Measurements from ENCODE around the gene DNAH5. TPM values are rescaled to one million over a fixed set of nuclear protein-coding genes. Genes with fewer than 3 reads are reported as not detected.
"Not testable (repeated sequence)": the region's sequence is repeated elsewhere in the genome, so short reads cannot be mapped to it uniquely, and the experiment has no call there.

DNAH5 gene
- total RNA-seq, 2 donors from 2014 or later: 0.14 to 0.68 TPM

DNA sequence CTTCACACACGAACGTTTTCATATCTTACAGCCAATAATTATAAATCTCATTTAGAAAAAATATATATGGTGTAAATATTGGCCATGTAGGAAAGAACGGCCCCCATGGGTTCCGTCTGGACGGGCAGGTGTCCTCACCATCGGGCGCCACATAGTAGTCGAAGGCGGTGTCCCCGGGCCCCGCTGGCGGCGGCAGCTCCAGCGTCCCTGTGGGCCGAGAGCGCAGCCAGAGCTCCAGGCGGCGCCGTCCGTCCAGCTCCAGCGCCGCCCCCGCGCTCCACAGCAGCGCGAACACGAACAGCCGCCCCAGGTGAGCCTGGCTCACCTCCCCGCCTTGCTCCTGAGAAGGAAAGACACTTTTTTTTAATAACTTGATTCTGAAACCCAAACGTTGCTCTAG is 134.6 kb downstream of the DNAH5 start:
- Histone ChIP-seq H3K9me3 (no peaks in the 10 kb centered on the region), H3K27me3 (replicated peaks; ENCODE audit: insufficient read depth) (no peaks in the 10 kb centered on the region), H3K4me1 (ENCODE audit: control insufficient read depth in 1 of 2, low read depth in 2 of 2) (no peaks in the 10 kb centered on the region), H3K36me3 (no peaks in the 10 kb centered on the region), H3K27ac (no peak overlapping the region), H3K4me3 (no peak overlapping the region)
- no peak for TF ChIP-seq CTCF (IDR thresholded peaks at IDR 0.05)
- ATAC-seq (ENCODE audit: insufficient number of reproducible peaks, low FRiP score, low read depth) (no peak), DNase-seq (ENCODE audit: low spot score) (no peak)

- Histone ChIP-seq H3K27me3 (replicated peaks; ENCODE audit: insufficient read depth) (no peaks in the 10 kb centered on the region), H3K27ac (no peak overlapping the region), H3K9me3 (no peaks in the 10 kb centered on the region), H3K36me3 (no peaks in the 10 kb centered on the region), H3K4me1 (ENCODE audit: control insufficient read depth in 1 of 2, low read depth in 2 of 2) (no peaks in the 10 kb centered on the region), H3K4me3 (no peak overlapping the region)
- ATAC-seq (ENCODE audit: insufficient number of reproducible peaks, low FRiP score, low read depth): no peak
- no peak for DNase-seq (ENCODE audit: low spot score)
- TF ChIP-seq CTCF (IDR thresholded peaks at IDR 0.05): no peak
Measured at GRCh38 chr5:13804336-13804735, 140.2 kb downstream of the DNAH5 start.

DNA sequence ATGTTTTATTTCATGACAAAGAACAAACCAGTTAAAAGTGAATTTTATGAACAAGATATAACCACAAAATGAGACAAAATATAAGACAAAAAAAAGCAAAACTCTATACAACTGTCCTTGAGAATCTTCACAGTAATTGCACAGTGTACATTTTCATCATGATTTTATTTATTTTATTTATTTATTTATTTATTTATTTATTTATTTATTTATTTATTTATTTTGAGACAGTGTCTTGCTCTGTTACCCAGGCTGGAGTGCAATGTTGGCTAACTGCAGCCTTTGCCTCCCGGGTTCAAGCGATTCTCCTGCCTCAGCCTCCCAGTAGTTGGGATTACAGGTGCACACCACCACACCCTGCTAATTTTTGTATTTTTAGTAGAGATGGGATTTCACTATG is 145.9 kb downstream of the DNAH5 start:
- not testable (repeated sequence) for ATAC-seq (ENCODE audit: insufficient number of reproducible peaks, low FRiP score, low read depth); H3K27ac ChIP-seq; H3K4me3 ChIP-seq; H3K27me3 ChIP-seq (replicated peaks; ENCODE audit: insufficient read depth); DNase-seq (ENCODE audit: low spot score); H3K4me1 ChIP-seq (ENCODE audit: control insufficient read depth in 1 of 2, low read depth in 2 of 2); H3K9me3 ChIP-seq; H3K36me3 ChIP-seq

DNA sequence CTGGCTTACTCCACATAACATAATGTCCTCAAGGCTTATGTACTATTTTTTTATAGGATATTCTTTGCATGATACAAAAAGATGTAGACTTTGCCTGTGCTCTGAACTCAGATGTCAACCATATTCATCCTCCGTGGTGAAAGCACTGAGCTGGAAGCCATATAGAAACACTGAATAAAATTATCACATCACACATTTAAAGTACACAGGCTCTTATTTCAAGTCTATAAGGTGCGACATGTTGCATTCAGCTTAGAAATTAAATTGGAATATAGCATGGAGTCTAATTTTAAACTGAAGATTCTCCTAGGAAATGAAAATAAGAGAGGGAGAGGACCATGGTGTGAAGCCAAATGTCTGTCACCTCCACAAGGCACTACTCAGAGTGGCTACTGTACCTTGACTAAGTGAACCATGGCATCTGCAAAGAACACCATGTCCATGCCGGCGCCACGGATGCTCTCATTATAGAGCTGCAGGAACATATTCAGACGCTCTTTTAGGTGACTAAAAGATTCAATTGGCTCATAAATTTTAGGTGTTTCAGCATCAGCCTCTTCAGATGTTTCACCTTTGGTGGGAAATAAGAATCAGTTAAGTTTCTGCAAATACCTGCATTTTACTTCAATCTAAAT is 158.6 kb downstream of the DNAH5 start:
- TF ChIP-seq CTCF (IDR thresholded peaks at IDR 0.05): no peak
- ATAC-seq (ENCODE audit: insufficient number of reproducible peaks, low FRiP score, low read depth) (no peak), DNase-seq (ENCODE audit: low spot score) (no peak)
- H3K4me1 ChIP-seq (ENCODE audit: control insufficient read depth in 1 of 2, low read depth in 2 of 2): no peaks in the 10 kb centered on the region
- H3K9me3 ChIP-seq: no peaks in the 10 kb centered on the region
- no peaks in the 10 kb centered on the region for H3K27me3 ChIP-seq (replicated peaks; ENCODE audit: insufficient read depth)
- H3K27ac ChIP-seq: no peak overlapping the region
- no peaks in the 10 kb centered on the region for H3K36me3 ChIP-seq
- no peak overlapping the region for H3K4me3 ChIP-seq

- Histone ChIP-seq H3K9me3 (no peaks in the 10 kb centered on the region), H3K4me1 (ENCODE audit: control insufficient read depth in 1 of 2, low read depth in 2 of 2) (no peaks in the 10 kb centered on the region), H3K27me3 (replicated peaks; ENCODE audit: insufficient read depth) (no peaks in the 10 kb centered on the region), H3K27ac (no peak overlapping the region), H3K36me3 (no peaks in the 10 kb centered on the region), H3K4me3 (no peak overlapping the region)
- TF ChIP-seq CTCF (IDR thresholded peaks at IDR 0.05): no peak
- no peak for DNase-seq (ENCODE audit: low spot score)
- ATAC-seq (ENCODE audit: insufficient number of reproducible peaks, low FRiP score, low read depth): no peak
Measured at GRCh38 chr5:13783726-13784125, 160.8 kb downstream of the DNAH5 start.

DNA sequence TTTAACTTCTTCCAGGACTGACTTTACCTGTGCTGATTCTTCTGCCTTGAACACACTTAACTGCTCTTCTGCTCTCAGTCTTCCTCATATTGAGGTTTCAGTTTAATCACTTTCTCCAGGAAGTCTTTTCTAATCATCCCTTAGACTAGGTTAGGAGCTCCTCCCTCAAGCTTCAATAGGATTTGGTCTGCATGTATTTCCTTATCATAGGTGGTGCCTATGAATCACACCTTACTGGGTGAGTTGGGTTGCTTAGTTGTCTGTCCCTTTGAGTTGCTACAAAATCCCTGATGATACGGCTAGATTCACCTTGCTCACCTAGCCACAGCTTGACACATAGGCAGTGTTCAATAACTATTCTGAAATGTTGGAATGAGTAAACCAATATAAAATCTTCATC is 164.4 kb downstream of the DNAH5 start:
- ATAC-seq (ENCODE audit: insufficient number of reproducible peaks, low FRiP score, low read depth): no peak
- Histone ChIP-seq H3K4me1 (ENCODE audit: control insufficient read depth in 1 of 2, low read depth in 2 of 2) (no peaks in the 10 kb centered on the region), H3K27ac (no peak overlapping the region)

More for the DNA sequence above, 164.4 kb downstream of the DNAH5 start:
- Histone ChIP-seq H3K36me3 (no peaks in the 10 kb centered on the region), H3K4me3 (no peak overlapping the region), H3K9me3 (no peaks in the 10 kb centered on the region), H3K27me3 (replicated peaks; ENCODE audit: insufficient read depth) (no peaks in the 10 kb centered on the region)
- no peak for DNase-seq (ENCODE audit: low spot score)
- TF ChIP-seq CTCF (IDR thresholded peaks at IDR 0.05): no peak
